Right lobe of liver (tissue), 4 donors: ENCODE measurements around the gene OCEL1.

Experiments used
- CTCF ChIP-seq, 4 donors: fragments of 200-600 bp in 3 of 4; fragments of 450-650 bp in 1 of 4; IDR thresholded peaks; one replicate each; pipeline versions ENCODE4 v1.5.1 to v1.8.0; 2016 to 2022; ENCODE audit warnings: antibody characterized with exemption in 4 of 4, mild to moderate bottlenecking in 2 of 4
- POLR2A ChIP-seq: fragments of 450-650 bp; IDR thresholded peaks from one replicate; pipeline ENCODE4 v1.6.1; 2017; ENCODE audit warnings: antibody characterized with exemption, mild to moderate bottlenecking
- donor health status: DM: no; HTN: no; CAD: no.
- donor health status: DM: no; HTN: no; CAD: no.
- donor health status: DM: no; HTN: yes; CAD: no.

GRCh38 chr19:17197666-17198065 lies 28.4 kb upstream of the OCEL1 start:
- no peak for TF ChIP-seq CTCF (IDR thresholded peaks at IDR 0.05)
- TF ChIP-seq POLR2A: no peak
